Heart left ventricle (tissue), 16 donors: ENCODE measurements around the gene C3orf22. TPM values are rescaled to one million over a fixed set of nuclear protein-coding genes. Genes with fewer than 3 reads are reported as not detected.

Experiments
- ATAC-seq, 4 donors: fragments of 200-7000 bp; cut with Tn5 transposase; one replicate each; pipeline ENCODE4 v1.9.1; 2020 to 2022; ENCODE audit warnings: moderate library complexity in 4 of 4, mild to moderate bottlenecking in 3 of 4, moderate number of reproducible peaks in 1 of 4
- DNase-seq, 5 donors: peaks; one replicate each; pipeline ENCODE4 v3.0.0-alpha.2; 2020
- H3K27ac ChIP-seq, 12 donors: fragments of 200-600 bp; sonication (generic) in 4 of 12; one replicate each; pipeline versions ENCODE4 v1.5.0 to v1.8.0; 2016 to 2022; ENCODE audit warnings: mild to moderate bottlenecking in 2 of 12
- H3K27me3 ChIP-seq, 9 donors: fragments of 200-600 bp; sonication (generic) in 2 of 9; one replicate each; pipeline versions ENCODE4 v1.5.1 to v1.8.0; 2016 to 2022; ENCODE audit warnings: mild to moderate bottlenecking in 3 of 9
- H3K36me3 ChIP-seq, 9 donors: fragments of 200-600 bp; sonication (generic) in 2 of 9; one replicate each; pipeline versions ENCODE4 v1.5.0 to v1.8.0; 2018 to 2022; ENCODE audit warnings: mild to moderate bottlenecking in 2 of 9
- H3K4me1 ChIP-seq, 12 donors: fragments of 200-600 bp; sonication (generic) in 4 of 12; one replicate each; pipeline versions ENCODE4 v1.5.0 to v1.8.0; 2016 to 2022; ENCODE audit warnings: mild to moderate bottlenecking in 3 of 12
- H3K4me3 ChIP-seq, 12 donors: fragments of 200-600 bp; sonication (generic) in 4 of 12; one replicate each; pipeline versions ENCODE4 v1.5.0 to v1.8.0; 2017 to 2022; ENCODE audit warnings: mild to moderate bottlenecking in 9 of 12, moderate library complexity in 4 of 12
- H3K9me3 ChIP-seq, 12 donors: fragments of 200-600 bp; sonication (generic) in 4 of 12; one replicate each; pipeline versions ENCODE4 v1.5.0 to v1.8.0; 2016 to 2022; ENCODE audit warnings: mild to moderate bottlenecking in 1 of 12
- CTCF ChIP-seq, 12 donors: fragments of 200-600 bp; sonication (generic) in 4 of 12; IDR thresholded peaks; one replicate each; pipeline versions ENCODE4 v1.5.0 to v1.8.0; 2018 to 2022; ENCODE audit warnings: antibody characterized with exemption in 12 of 12, mild to moderate bottlenecking in 5 of 12
- POLR2A ChIP-seq, 2 donors: fragments of 450-650 bp; IDR thresholded peaks; one replicate each; pipeline ENCODE4 v1.6.1; 2017; ENCODE audit warnings: antibody characterized with exemption in 2 of 2, mild to moderate bottlenecking in 2 of 2, moderate library complexity in 2 of 2
- WGBS, 4 donors: extraction: QIAGEN DNeasy Blood & Tissue Kit in 2 of 4; methylation state at CpG; one replicate each; pipeline versions ENCODE4 v1.1.5 to v1.1.7; 2013 to 2018; 5-methylcytosine and 5-hydroxymethylcytosine counted together
- intact Hi-C, 10 donors: fragments of 100-400 bp; cut with DNase I; formaldehyde crosslinking; loops; one replicate each; pipeline versions ENCODE4 v1.11.1 to v1.14.2; 2022
- polyA plus RNA-seq, 2 donors: library from polyadenylated mRNA; stranded (reverse); fragments of 200-250 nt; gene quantifications; one replicate each; pipeline ENCODE4 v1.2.3, GENCODE V29; 2013
- total RNA-seq, 9 donors: library from RNA; depleted of rRNA in 2 of 9; stranded (reverse); fragments of >200 nt in 2 of 9; fragmentation: NEBNext Ultra II Directional in 3 of 9; extraction: Animal tissue kit (Norgen Biotek cat#: 25700) in 3 of 9; gene quantifications; one replicate each; pipeline versions ENCODE4 v1.1.0 to v1.2.4, GENCODE V29; 2016 to 2023
- donor health status: ischemic (EF 13 %, LVEDD 7.1; RV severe dilation, severe dysfunction).
- donor health status: healthy with polysubstance abuse.
- donor health status: DM: no; HTN: yes; CAD: no.
- donor health status: DM: no; HTN: no; CAD: no.
- donor health status: ischemic (EF 25% LVEDD 6.9; RV normal size, moderate dysfunction).
- donor health status: ischemic (EF 25% LVEDD 5.7; RV mildly dilated, moderate dysfunction).
- donor health status: healthy.
- donor health status: DM: yes; HTN: yes; CAD: no.
- donor health status: ischemic (EF 35%, LVEDD 5.7; RV mildly dilated, moderate dysfunction).
- donor health status: nonischemic (EF 11% LVEDD 7.7; RV severe dilation, severe dysfunction).
- donor health status: DM: yes; HTN: yes; CAD: no.
- donor health status: PGD.
- donor health status: ischemic (EF 29% LVEDD 5.4; RV normal size, mild dysfunction).
- donor health status: nonischemic (EF 23%, LVEDD 6.1; RV moderate dilation, normal function).

C3orf22 gene
- total and polyA plus RNA-seq, 11 donors, result not detected

DNA sequence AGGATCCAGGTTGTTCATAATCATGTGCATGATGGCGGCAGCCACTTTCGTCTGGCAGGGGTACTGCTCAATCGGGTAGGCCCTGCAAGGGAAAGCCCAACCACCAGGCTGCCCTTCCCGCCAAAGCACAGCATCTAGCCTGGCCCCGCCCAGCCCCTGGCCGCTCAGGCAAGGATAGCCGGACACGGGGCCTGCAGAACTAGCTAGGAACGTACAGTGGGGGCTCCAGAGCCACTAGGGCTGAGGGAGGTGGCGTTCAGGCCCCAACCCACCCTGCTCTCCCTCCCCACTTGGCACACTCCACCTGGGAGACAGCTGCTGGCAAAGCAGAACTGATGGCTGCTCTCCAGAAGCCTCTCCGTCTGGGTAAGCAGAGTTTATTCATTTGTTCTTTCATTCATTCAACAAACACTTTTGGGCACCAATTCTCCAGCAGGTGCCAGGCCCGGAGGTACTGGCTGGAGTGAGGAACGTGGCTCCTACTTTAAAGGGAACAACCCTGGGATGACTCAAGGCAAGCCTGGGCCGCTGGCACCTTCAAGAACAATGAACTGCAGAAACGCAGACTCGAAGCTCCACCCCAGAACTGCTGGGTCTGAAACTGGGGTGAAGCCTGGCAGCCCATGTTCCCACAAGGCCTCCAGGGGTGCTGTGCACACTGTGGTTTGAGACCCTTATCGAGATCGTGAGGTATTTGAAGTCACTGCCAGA is 49.0 kb downstream of the C3orf22 start:
- Histone ChIP-seq H3K27ac (no peak overlapping the region), H3K36me3 (no peaks in the 10 kb centered on the region), H3K9me3 (no peaks in the 10 kb centered on the region), H3K4me3 (no peak overlapping the region), H3K4me1 (peaks cover 0 to 4% (median 0%) of the 10 kb centered on the region in 12 donors), H3K27me3 (peaks cover 0 to 6% (median 0%) of the 10 kb centered on the region in 9 donors)
- TF ChIP-seq POLR2A (IDR thresholded peaks at IDR 0.05), result no peak
- no peak for TF ChIP-seq CTCF (IDR thresholded peaks at IDR 0.05)
- ATAC-seq, result no peak
- WGBS, 4 donors, result 64 to 74% (median 67%) methylated on average over 12 to 18 of the region's 18 CpGs
- DNase-seq, result peak in 3 of 5 donors; percentile 10 to 57 (median 14)
- intact Hi-C loops, result no loop called here

DNA sequence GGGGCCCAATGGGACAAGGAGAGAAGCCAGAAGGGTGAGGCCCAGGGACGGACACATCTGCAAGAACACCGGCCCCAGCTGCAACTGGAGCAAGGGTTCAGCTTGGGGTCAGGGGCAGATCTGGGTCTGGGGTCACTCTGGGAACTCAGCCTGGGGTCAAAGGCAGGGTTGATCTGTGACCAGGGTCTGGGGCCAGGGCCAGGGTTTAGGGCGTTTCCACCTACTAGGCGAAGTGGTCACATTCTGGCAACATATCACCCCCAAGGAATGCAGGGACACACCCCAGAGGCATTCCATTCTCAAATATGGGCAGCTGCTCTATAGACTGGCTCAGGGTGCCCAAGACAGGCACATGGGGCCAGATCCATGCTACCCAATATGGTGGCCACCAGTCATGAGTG is 50.2 kb downstream of the C3orf22 start:
- ATAC-seq (no peak), DNase-seq (peak in 1 of 5 donors; percentile 11)
- intact Hi-C loops, result no loop called here
- Histone ChIP-seq H3K36me3 (no peaks in the 10 kb centered on the region), H3K9me3 (no peaks in the 10 kb centered on the region), H3K4me3 (no peak overlapping the region), H3K27me3 (peaks cover 0 to 9% (median 0%) of the 10 kb centered on the region in 9 donors), H3K4me1 (peaks cover 0 to 4% (median 0%) of the 10 kb centered on the region in 12 donors), H3K27ac (no peak overlapping the region)
- 83 to 93% (median 88%) methylated on average over 4 of the region's 4 CpGs for WGBS, 4 donors
- TF ChIP-seq POLR2A (IDR thresholded peaks at IDR 0.05) (no peak), CTCF (IDR thresholded peaks at IDR 0.05) (no peak)

DNA sequence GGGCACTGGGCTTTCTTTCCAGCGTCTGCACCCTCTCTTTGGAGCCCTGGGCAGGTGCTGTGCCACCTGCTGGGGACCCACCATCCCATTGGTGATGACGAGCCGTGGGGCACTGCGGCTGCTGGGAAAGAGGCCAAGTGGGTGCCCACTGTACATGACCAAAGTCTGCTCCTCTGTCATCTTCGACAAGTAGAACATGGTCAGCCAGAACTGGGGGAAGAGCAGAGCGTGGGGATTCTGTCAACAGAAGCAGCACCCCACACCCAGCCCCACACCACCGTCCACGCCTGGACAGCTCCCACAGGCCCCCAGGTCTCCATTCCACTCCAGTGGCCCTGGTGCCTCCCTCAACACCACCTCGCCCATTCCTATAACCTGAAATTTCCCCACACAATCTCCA is 50.8 kb downstream of the C3orf22 start:
- DNase-seq (peak in 1 of 5 donors; percentile 22), ATAC-seq (no peak)
- intact Hi-C loops, result no loop called here
- Histone ChIP-seq H3K4me1 (peaks cover 0 to 4% (median 0%) of the 10 kb centered on the region in 12 donors), H3K4me3 (no peak overlapping the region), H3K9me3 (no peaks in the 10 kb centered on the region), H3K27ac (no peak overlapping the region), H3K36me3 (no peaks in the 10 kb centered on the region), H3K27me3 (peaks cover 0 to 9% (median 0%) of the 10 kb centered on the region in 9 donors)
- 88 to 93% (median 90%) methylated on average over 9 of the region's 9 CpGs for WGBS, 4 donors
- TF ChIP-seq CTCF (IDR thresholded peaks at IDR 0.05) (no peak), POLR2A (IDR thresholded peaks at IDR 0.05) (no peak)

GRCh38 chr3:126503701-126504100 is 55.0 kb downstream of the C3orf22 start:
- no peak for TF ChIP-seq CTCF (IDR thresholded peaks at IDR 0.05)
- no peak for TF ChIP-seq POLR2A (IDR thresholded peaks at IDR 0.05)
- Histone ChIP-seq H3K27ac (no peak overlapping the region), H3K9me3 (no peaks in the 10 kb centered on the region), H3K4me1 (peaks cover 0 to 4% (median 0%) of the 10 kb centered on the region in 12 donors), H3K27me3 (peaks cover 0 to 9% (median 0%) of the 10 kb centered on the region in 9 donors), H3K4me3 (no peak overlapping the region), H3K36me3 (no peaks in the 10 kb centered on the region)
- ATAC-seq (no peak), DNase-seq (no peak)
- WGBS, 4 donors, result 85 to 90% (median 88%) methylated on average over 9 to 10 of the region's 10 CpGs
- intact Hi-C loops, result no loop called here
